Measurements from ENCODE around the gene HAL.

The HAL gene

DNA sequence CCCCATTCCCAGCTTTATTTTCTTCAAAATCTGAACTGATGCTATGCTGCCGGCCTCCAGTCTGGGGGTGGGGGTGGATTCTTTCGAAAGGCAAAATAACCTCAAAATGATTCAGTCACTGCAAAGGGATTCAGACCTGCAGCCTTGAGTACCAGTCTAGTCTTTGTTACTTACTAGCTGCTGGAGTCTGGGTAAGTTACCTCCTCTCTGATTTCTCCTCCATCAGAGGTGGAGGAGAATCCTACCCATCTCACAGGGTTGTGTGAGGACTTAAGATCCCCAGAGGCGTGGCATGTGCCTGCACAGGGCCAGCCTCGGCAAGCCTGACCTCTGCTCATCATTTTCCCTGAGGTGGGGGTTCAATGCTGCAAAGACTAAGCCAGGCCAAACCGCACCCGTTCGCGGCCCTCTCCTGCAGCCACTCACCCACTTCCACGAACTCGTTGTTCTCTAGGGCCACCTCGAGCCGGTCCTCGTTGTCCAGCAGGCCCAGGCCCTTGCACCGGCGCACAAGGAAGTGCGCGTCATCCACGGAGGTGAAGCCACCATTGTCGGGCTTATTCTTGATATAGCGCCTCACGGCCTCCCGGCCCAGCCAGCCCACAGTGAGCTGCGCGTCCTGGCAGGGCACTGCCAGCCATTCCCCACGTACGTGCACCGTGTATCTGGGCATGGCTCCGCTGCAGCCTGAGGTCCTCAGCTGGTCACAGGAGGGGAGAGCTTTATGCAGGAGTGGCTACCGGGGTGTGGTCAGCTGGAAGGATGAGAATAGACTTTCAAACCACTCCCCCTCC is 709 bp downstream of the HAL start:
- no peak overlapping the region for H3K4me3 ChIP-seq (ENCODE audit: low read length)
- TF ChIP-seq, protein P1, sequence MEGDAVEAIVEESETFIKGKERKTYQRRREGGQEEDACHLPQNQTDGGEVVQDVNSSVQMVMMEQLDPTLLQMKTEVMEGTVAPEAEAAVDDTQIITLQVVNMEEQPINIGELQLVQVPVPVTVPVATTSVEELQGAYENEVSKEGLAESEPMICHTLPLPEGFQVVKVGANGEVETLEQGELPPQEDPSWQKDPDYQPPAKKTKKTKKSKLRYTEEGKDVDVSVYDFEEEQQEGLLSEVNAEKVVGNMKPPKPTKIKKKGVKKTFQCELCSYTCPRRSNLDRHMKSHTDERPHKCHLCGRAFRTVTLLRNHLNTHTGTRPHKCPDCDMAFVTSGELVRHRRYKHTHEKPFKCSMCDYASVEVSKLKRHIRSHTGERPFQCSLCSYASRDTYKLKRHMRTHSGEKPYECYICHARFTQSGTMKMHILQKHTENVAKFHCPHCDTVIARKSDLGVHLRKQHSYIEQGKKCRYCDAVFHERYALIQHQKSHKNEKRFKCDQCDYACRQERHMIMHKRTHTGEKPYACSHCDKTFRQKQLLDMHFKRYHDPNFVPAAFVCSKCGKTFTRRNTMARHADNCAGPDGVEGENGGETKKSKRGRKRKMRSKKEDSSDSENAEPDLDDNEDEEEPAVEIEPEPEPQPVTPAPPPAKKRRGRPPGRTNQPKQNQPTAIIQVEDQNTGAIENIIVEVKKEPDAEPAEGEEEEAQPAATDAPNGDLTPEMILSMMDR (conservative IDR thresholded peaks at IDR 0.05; ENCODE audit: low read depth, low read length): no peak
- DNase-seq (ENCODE audit: low read depth): no peak

- H3K4me3 ChIP-seq (ENCODE audit: low read length): no peak overlapping the region
- no peak for DNase-seq (ENCODE audit: low read depth)
- TF ChIP-seq, protein P1 (conservative IDR thresholded peaks at IDR 0.05; ENCODE audit: low read depth, low read length): no peak
These were observed 1.7 kb downstream of the HAL start for GRCh38 chr12:95994476-95994875.

GRCh38 chr12:95993907-95994306 is 2.2 kb downstream of the HAL start:
- TF ChIP-seq, protein P1 (conservative IDR thresholded peaks at IDR 0.05; ENCODE audit: low read depth, low read length): no peak
- no peak overlapping the region for H3K4me3 ChIP-seq (ENCODE audit: low read length)
- DNase-seq (ENCODE audit: low read depth): no peak

DNA sequence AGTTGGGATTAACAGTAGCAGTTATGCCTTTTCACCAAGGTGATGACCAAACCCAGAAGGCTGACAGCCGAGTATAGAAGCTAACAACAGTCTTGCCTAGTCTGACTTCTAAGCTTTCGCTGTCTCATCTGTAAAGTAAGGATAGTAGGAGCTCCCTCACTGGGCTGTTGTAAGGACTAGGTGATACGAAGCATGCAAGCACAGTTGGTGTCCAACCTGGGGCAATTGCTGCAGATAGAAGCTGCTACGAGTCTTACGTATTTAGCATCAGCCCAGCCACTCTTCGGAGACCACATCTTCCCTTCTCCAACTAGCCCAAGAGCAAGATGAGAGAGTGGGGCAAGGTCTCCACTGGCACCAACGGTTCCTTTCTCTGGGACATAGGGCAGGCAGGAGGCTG is 6.0 kb downstream of the HAL start:
- DNase-seq (ENCODE audit: low read depth): no peak
- TF ChIP-seq, protein P1 (conservative IDR thresholded peaks at IDR 0.05; ENCODE audit: low read depth, low read length): no peak
- H3K4me3 ChIP-seq (ENCODE audit: low read length): no peak overlapping the region

DNA sequence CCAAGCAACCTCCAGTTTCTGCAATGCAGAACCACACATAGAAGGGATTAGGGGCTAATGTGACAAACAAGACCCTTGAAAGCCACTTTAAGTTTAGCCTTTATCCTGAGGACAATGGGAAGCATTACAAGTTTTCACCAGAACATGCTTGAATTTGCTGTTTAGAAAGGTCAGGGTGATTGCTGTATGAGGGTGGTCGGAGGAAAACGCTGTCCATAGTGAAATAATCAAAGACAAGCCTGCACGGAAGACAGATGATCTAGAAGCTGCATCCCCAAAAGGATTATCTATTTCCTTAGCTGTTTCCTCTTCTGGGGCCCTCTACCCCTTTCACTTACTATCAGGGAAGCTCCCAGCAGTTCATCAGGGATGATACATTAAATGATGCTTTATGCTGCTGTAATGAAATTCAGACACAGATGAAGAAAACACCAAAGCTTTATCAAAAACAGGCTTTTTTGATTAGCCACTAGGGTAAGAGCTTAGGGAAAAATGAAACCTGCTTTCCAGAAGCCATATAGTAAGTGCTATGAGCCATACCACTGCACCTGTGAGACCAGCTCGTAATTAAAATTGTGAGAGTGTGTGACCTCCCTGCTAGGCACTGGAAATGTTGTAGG is 6.5 kb downstream of the HAL start:
- no peak for DNase-seq (ENCODE audit: low read depth)
- TF ChIP-seq, protein P1 (conservative IDR thresholded peaks at IDR 0.05; ENCODE audit: low read depth, low read length): no peak
- H3K4me3 ChIP-seq (ENCODE audit: low read length): no peak overlapping the region

DNA sequence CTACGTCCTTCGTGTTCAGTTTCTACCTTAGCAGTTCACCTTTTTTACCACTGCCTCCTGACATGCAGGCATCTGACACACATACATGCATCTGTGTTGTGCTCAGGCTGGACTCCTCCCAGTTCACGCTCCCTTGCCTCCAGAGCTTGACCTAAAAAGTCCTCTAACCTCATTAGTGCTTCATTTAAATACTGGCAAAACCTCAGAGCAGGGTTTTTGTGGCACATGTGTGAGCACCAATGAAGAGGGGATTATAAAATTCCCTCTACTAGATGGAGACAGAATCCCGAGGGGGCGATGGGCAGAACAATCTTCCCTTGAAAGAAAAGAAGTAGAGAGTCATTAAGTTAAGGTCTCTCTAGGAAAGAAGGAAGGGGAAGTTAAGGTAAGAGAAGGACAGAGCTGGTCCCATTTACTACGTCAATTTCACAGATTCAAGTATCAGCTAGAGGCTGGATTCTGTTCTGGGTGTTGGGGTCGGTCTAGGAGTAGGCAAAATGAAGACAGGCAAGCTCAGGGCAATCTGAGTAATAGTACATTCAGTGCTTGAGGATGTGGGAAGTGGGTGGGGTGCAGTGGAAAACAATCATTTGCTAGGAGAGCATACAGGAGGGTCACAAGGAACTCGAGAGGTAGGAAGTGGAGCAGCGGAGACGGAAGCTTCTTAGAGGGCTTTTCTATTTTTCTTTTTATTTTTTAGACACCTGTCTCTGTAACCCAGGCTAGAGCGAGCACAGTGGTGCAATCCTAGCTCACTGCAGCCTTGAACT is 7.5 kb downstream of the HAL start:
- H3K4me3 ChIP-seq (ENCODE audit: low read length): no peak overlapping the region
- TF ChIP-seq, protein P1 (conservative IDR thresholded peaks at IDR 0.05; ENCODE audit: low read depth, low read length): no peak
- no peak for DNase-seq (ENCODE audit: low read depth)
